ENCODE data around the gene PEAK1. TPM values are rescaled to one million over a fixed set of nuclear protein-coding genes. Genes with fewer than 3 reads are reported as not detected.
A peak's percentile ranks its signal among the peaks of the same experiment; 100 is the strongest.

The PEAK1 gene
- total RNA-seq, 1 donor, result 133 TPM

GRCh38 chr15:77143191-77143590 is 276.7 kb downstream of the PEAK1 start:
- peak overlapping the region; percentile 31 for H3K4me3 ChIP-seq (ENCODE audit: insufficient read depth, low read length)
- H3K9me3 ChIP-seq (ENCODE audit: low read depth, low read length), result peaks cover 5% of the 10 kb centered on the region
- H3K27ac ChIP-seq (ENCODE audit: low read depth, low read length), result peak overlapping the region; percentile 96
- H3K79me2 ChIP-seq (ENCODE audit: insufficient read depth, low read length), result peaks cover 21% of the 10 kb centered on the region
- TF ChIP-seq CTCF (IDR thresholded peaks at IDR 0.05; ENCODE audit: extremely low read depth, low read depth, low read length), result no peak
- H3K36me3 ChIP-seq (ENCODE audit: insufficient read depth, low read length), result peaks cover 7% of the 10 kb centered on the region
- no peaks in the 10 kb centered on the region for H4K20me1 ChIP-seq (ENCODE audit: insufficient read depth, low read length)
- peaks cover 49% of the 10 kb centered on the region for H3K4me1 ChIP-seq (ENCODE audit: insufficient read depth, low read length)
- H3K27me3 ChIP-seq (ENCODE audit: insufficient read depth, low read length), result no peaks in the 10 kb centered on the region
- no peak for DNase-seq (ENCODE audit: insufficient read length, low spot score, missing footprints)
- no peak overlapping the region for H2AFZ ChIP-seq (ENCODE audit: low read length)
- H3K4me2 ChIP-seq (ENCODE audit: insufficient read depth, low read length), result peak overlapping the region; percentile 74

- H3K79me2 ChIP-seq (ENCODE audit: insufficient read depth, low read length), result peaks cover 26% of the 10 kb centered on the region
- H3K4me1 ChIP-seq (ENCODE audit: insufficient read depth, low read length), result peaks cover 26% of the 10 kb centered on the region
- H3K4me3 ChIP-seq (ENCODE audit: insufficient read depth, low read length), result no peak overlapping the region
- no peak overlapping the region for H3K4me2 ChIP-seq (ENCODE audit: insufficient read depth, low read length)
- H2AFZ ChIP-seq (ENCODE audit: low read length), result no peak overlapping the region
- peaks cover 5% of the 10 kb centered on the region for H3K9me3 ChIP-seq (ENCODE audit: low read depth, low read length)
- H3K36me3 ChIP-seq (ENCODE audit: insufficient read depth, low read length), result peaks cover 10% of the 10 kb centered on the region
- no peaks in the 10 kb centered on the region for H4K20me1 ChIP-seq (ENCODE audit: insufficient read depth, low read length)
- DNase-seq (ENCODE audit: insufficient read length, low spot score, missing footprints), result no peak
- H3K27ac ChIP-seq (ENCODE audit: low read depth, low read length), result no peak overlapping the region
- no peak for TF ChIP-seq CTCF (IDR thresholded peaks at IDR 0.05; ENCODE audit: extremely low read depth, low read depth, low read length)
- H3K27me3 ChIP-seq (ENCODE audit: insufficient read depth, low read length), result no peaks in the 10 kb centered on the region
Observed at GRCh38 chr15:77140220-77140619, 279.7 kb downstream of the PEAK1 start.

- Histone ChIP-seq H3K27ac (ENCODE audit: low read depth, low read length) (no peak overlapping the region), H3K9me3 (ENCODE audit: low read depth, low read length) (peaks cover 5% of the 10 kb centered on the region), H3K4me1 (ENCODE audit: insufficient read depth, low read length) (peaks cover 18% of the 10 kb centered on the region), H4K20me1 (ENCODE audit: insufficient read depth, low read length) (no peaks in the 10 kb centered on the region), H3K79me2 (ENCODE audit: insufficient read depth, low read length) (peaks cover 29% of the 10 kb centered on the region), H3K4me2 (ENCODE audit: insufficient read depth, low read length) (no peak overlapping the region), H2AFZ (ENCODE audit: low read length) (no peak overlapping the region), H3K4me3 (ENCODE audit: insufficient read depth, low read length) (no peak overlapping the region), H3K36me3 (ENCODE audit: insufficient read depth, low read length) (peaks cover 10% of the 10 kb centered on the region), H3K27me3 (ENCODE audit: insufficient read depth, low read length) (no peaks in the 10 kb centered on the region)
- no peak for TF ChIP-seq CTCF (IDR thresholded peaks at IDR 0.05; ENCODE audit: extremely low read depth, low read depth, low read length)
- no peak for DNase-seq (ENCODE audit: insufficient read length, low spot score, missing footprints)
Observed at GRCh38 chr15:77139312-77139711, 280.6 kb downstream of the PEAK1 start.

- H3K4me3 ChIP-seq (ENCODE audit: insufficient read depth, low read length), result no peak overlapping the region
- no peak overlapping the region for H3K4me2 ChIP-seq (ENCODE audit: insufficient read depth, low read length)
- H3K79me2 ChIP-seq (ENCODE audit: insufficient read depth, low read length), result peaks cover 29% of the 10 kb centered on the region
- no peak for TF ChIP-seq CTCF (IDR thresholded peaks at IDR 0.05; ENCODE audit: extremely low read depth, low read depth, low read length)
- H3K9me3 ChIP-seq (ENCODE audit: low read depth, low read length), result peaks cover 5% of the 10 kb centered on the region
- H4K20me1 ChIP-seq (ENCODE audit: insufficient read depth, low read length), result no peaks in the 10 kb centered on the region
- no peak for DNase-seq (ENCODE audit: insufficient read length, low spot score, missing footprints)
- peaks cover 17% of the 10 kb centered on the region for H3K36me3 ChIP-seq (ENCODE audit: insufficient read depth, low read length)
- H3K27me3 ChIP-seq (ENCODE audit: insufficient read depth, low read length), result no peaks in the 10 kb centered on the region
- H3K27ac ChIP-seq (ENCODE audit: low read depth, low read length), result no peak overlapping the region
- peaks cover 6% of the 10 kb centered on the region for H3K4me1 ChIP-seq (ENCODE audit: insufficient read depth, low read length)
- H2AFZ ChIP-seq (ENCODE audit: low read length), result no peak overlapping the region
Observed at GRCh38 chr15:77138167-77138522, 281.8 kb downstream of the PEAK1 start.

Data from osteoblast (primary cell).